ENCODE results near the gene GVQW3. TPM values are rescaled to one million over a fixed set of nuclear protein-coding genes. Genes with fewer than 3 reads are reported as not detected.

The GVQW3 gene
- total RNA-seq, 2 experiments from 2014 or later = 1.8 TPM

GRCh38 chr11:76443268-76443980, 62.3 kb downstream of the GVQW3 start:
- Histone ChIP-seq H3K9me3 (ENCODE audit: control insufficient read depth in 1 of 2, insufficient read depth in 1 of 2, low read length in 2 of 2) (no peaks in the 10 kb centered on the region), H3K27me3 (ENCODE audit: control insufficient read depth in 1 of 2, insufficient read depth in 2 of 2, low read length in 2 of 2) (no peaks in the 10 kb centered on the region), H3K4me1 (ENCODE audit: insufficient read depth, low read length) (peaks cover 22% of the 10 kb centered on the region), H3K4me3 (ENCODE audit: low read length) (peak overlapping the region; percentile 78), H3K27ac (ENCODE audit: low read depth in 1 of 2, low read length in 2 of 2) (peak overlapping the region in 1 of 2 donors; percentile 91), H3K36me3 (ENCODE audit: insufficient read depth, low read length) (no peaks in the 10 kb centered on the region)
- Mint-ChIP-seq H3K27ac (peak overlapping the region; percentile 95), H3K9me3 (no peaks in the 10 kb centered on the region), H3K4me1 (ENCODE audit: low read depth) (peaks cover 47% of the 10 kb centered on the region), H3K27me3 (no peaks in the 10 kb centered on the region), H3K4me3 (peak overlapping the region; percentile 94), H3K36me3 (ENCODE audit: low read depth) (peaks cover 39% of the 10 kb centered on the region)
- intact Hi-C loops (cut with DNase I, micrococcal nuclease) = loop anchor here in 1 of 2 experiments (5.0 to 10.0 kb wide), 4 partner anchors 239 to 1849 kb away; partner anchors contain the start of genes POLD3 and WNT11
- ATAC-seq (ENCODE audit: poor library complexity) (no peak), DNase-seq (peak in 1 of 14 experiments; percentile 13)
- ChIA-PET CTCF (interaction anchor here (0.9 kb wide), 1 partner anchor 236 kb away, joined by 3 read pairs; no protein-coding TSS in a partner anchor), POLR2A (interaction anchor here (0.9 to 1.8 kb wide), 2 partner anchors 236 to 1551 kb away, joined by 3 to 6 read pairs; partner anchors contain the start of gene INTS4)
- no peak for TF ChIP-seq CTCF (IDR thresholded peaks at IDR 0.05)

GRCh38 chr11:76444065-76444383, 62.9 kb downstream of the GVQW3 start:
- Histone ChIP-seq H3K9me3 (ENCODE audit: control insufficient read depth in 1 of 2, insufficient read depth in 1 of 2, low read length in 2 of 2) (no peaks in the 10 kb centered on the region), H3K27ac (ENCODE audit: low read depth in 1 of 2, low read length in 2 of 2) (peak overlapping the region; percentile 76 to 91), H3K27me3 (ENCODE audit: control insufficient read depth in 1 of 2, insufficient read depth in 2 of 2, low read length in 2 of 2) (no peaks in the 10 kb centered on the region), H3K36me3 (ENCODE audit: insufficient read depth, low read length) (peaks cover 3% of the 10 kb centered on the region), H3K4me3 (ENCODE audit: low read length) (peak overlapping the region; percentile 78), H3K4me1 (ENCODE audit: insufficient read depth, low read length) (peaks cover 22% of the 10 kb centered on the region)
- ATAC-seq (ENCODE audit: poor library complexity) = no peak
- TF ChIP-seq CTCF (IDR thresholded peaks at IDR 0.05) = no peak
- peaks cover 52% of the 10 kb centered on the region for H3K4me1 Mint-ChIP-seq (ENCODE audit: low read depth)
- peaks cover 44% of the 10 kb centered on the region for H3K36me3 Mint-ChIP-seq (ENCODE audit: low read depth)
- CTCF ChIA-PET = no interaction called here
- no peaks in the 10 kb centered on the region for H3K9me3 Mint-ChIP-seq
- no peaks in the 10 kb centered on the region for H3K27me3 Mint-ChIP-seq
- DNase-seq = no peak
- POLR2A ChIA-PET = interaction anchor here (0.9 to 1.8 kb wide), 3 partner anchors 62 to 1550 kb away, joined by 3 to 7 read pairs (median 6); partner anchors contain the start of genes GVQW3, INTS4 and THAP12
- peak overlapping the region; percentile 95 for H3K27ac Mint-ChIP-seq
- peak overlapping the region; percentile 94 for H3K4me3 Mint-ChIP-seq
- intact Hi-C loops (cut with DNase I, micrococcal nuclease) = loop anchor here (1.0 to 10.0 kb wide), 5 partner anchors 63 to 1849 kb away; partner anchors contain the start of genes GVQW3 (in 2 of the 2), THAP12 (in 2 of the 2), POLD3 (in 1 of the 2) and WNT11 (in 1 of the 2)

- ChIA-PET CTCF (no interaction called here), POLR2A (interaction anchor here (1.1 to 1.8 kb wide), 2 partner anchors 63 to 237 kb away, joined by 6 to 7 read pairs; partner anchors contain the start of genes GVQW3 and THAP12)
- no peaks in the 10 kb centered on the region for H3K27me3 Mint-ChIP-seq
These were observed 63.4 kb downstream of the GVQW3 start, which contains the start of gene EMSY for GRCh38 chr11:76444384-76445120. TSS of gene EMSY (plus strand) at chr11:76445018. CDS start at chr11:76446939, 1,921 bp downstream.

More at GRCh38 chr11:76444384-76445120, 63.4 kb downstream of the GVQW3 start, which contains the start of gene EMSY:
- H3K36me3 Mint-ChIP-seq (ENCODE audit: low read depth) = peaks cover 49% of the 10 kb centered on the region
- peaks cover 53% of the 10 kb centered on the region for H3K4me1 Mint-ChIP-seq (ENCODE audit: low read depth)
- peak within 1 kb of the TSS; percentile 95 for H3K27ac Mint-ChIP-seq
- intact Hi-C loops (cut with DNase I, micrococcal nuclease) = loop anchor here (1.0 to 10.0 kb wide), 7 partner anchors 63 to 1850 kb away; partner anchors contain the start of genes GVQW3 (in 2 of the 2), THAP12 (in 2 of the 2), POLD3 (in 1 of the 2) and WNT11 (in 1 of the 2)
- H3K27me3 ChIP-seq (ENCODE audit: control insufficient read depth in 1 of 2, insufficient read depth in 2 of 2, low read length in 2 of 2) = no peaks in the 10 kb centered on the region
- peaks cover 8% of the 10 kb centered on the region for H3K36me3 ChIP-seq (ENCODE audit: insufficient read depth, low read length)
- H3K9me3 ChIP-seq (ENCODE audit: control insufficient read depth in 1 of 2, insufficient read depth in 1 of 2, low read length in 2 of 2) = no peaks in the 10 kb centered on the region
- peak within 1 kb of the TSS; percentile 94 for H3K4me3 Mint-ChIP-seq
- peak within 1 kb of the TSS; percentile 78 for H3K4me3 ChIP-seq (ENCODE audit: low read length)
- DNase-seq (peak; percentile 82 to 98 (median 88)), ATAC-seq (ENCODE audit: poor library complexity) (peak; percentile 91)
- H3K9me3 Mint-ChIP-seq = no peaks in the 10 kb centered on the region
- peak within 1 kb of the TSS; percentile 76 to 91 for H3K27ac ChIP-seq (ENCODE audit: low read depth in 1 of 2, low read length in 2 of 2)
- TF ChIP-seq CTCF (IDR thresholded peaks at IDR 0.05) = no peak
- peaks cover 22% of the 10 kb centered on the region for H3K4me1 ChIP-seq (ENCODE audit: insufficient read depth, low read length)

Measured in CD4-positive, alpha-beta T cell (primary cell).